HepG2 (cell line): ENCODE results near the gene MAP3K2. TPM values are rescaled to one million over a fixed set of nuclear protein-coding genes. Genes with fewer than 3 reads are reported as not detected.

Experiments used
- ADNP ChIP-seq: sonication (generic); formaldehyde crosslinking; IDR thresholded peaks from 2 replicates; pipeline ENCODE4 v1.4.0; 2020; ENCODE audit warnings: missing genetic modification reagents
- CEBPG ChIP-seq: IDR thresholded peaks from 2 replicates; pipeline ENCODE4 v1.6.1; 2016
- CHD4 ChIP-seq: fragments of 200-600 bp; sonication (generic); IDR thresholded peaks from 2 replicates; pipeline ENCODE4 v1.7.0; 2017; ENCODE audit warnings: mild to moderate bottlenecking, low read length, borderline replicate concordance
- EP300 ChIP-seq, 3 experiments: sonication (generic) in 1 of 3; formaldehyde crosslinking in 1 of 3; IDR thresholded peaks; 2 replicates each; pipeline versions ENCODE4 v1.5.1 to v1.6.1; 2011 to 2020; ENCODE audit warnings: low read depth in 2 of 3, low read length in 2 of 3, borderline replicate concordance in 1 of 3, improper control_type of control experiment in 1 of 3, mild to moderate bottlenecking in 1 of 3, missing genetic modification reagents in 1 of 3, moderate library complexity in 1 of 3
- FOXC1 ChIP-seq: sonication (generic); formaldehyde crosslinking; IDR thresholded peaks from 2 replicates; pipeline ENCODE4 v1.8.0; 2022; ENCODE audit warnings: mild to moderate bottlenecking, missing genetic modification reagents, borderline replicate concordance
- FOXK1 ChIP-seq: sonication (generic); formaldehyde crosslinking; IDR thresholded peaks from 2 replicates; pipeline ENCODE4 v1.4.0; 2020; ENCODE audit warnings: low read depth, missing genetic modification reagents, borderline replicate concordance
- HOXA3 ChIP-seq: sonication (generic); formaldehyde crosslinking; IDR thresholded peaks from 2 replicates; pipeline ENCODE4 v1.5.0; 2020; ENCODE audit warnings: missing genetic modification reagents
- MIER2 ChIP-seq: IDR thresholded peaks from 2 replicates; pipeline ENCODE4 v1.6.1; 2016; ENCODE audit warnings: missing biosample characterization, missing genetic modification reagents
- MYNN ChIP-seq: sonication (generic); formaldehyde crosslinking; IDR thresholded peaks from 2 replicates; pipeline ENCODE4 v1.4.0; 2020; ENCODE audit warnings: mild to moderate bottlenecking, low read depth, missing genetic modification reagents
- NR2F2 ChIP-seq: IDR thresholded peaks from 2 replicates; pipeline ENCODE4 v1.6.1; 2012; ENCODE audit warnings: low read depth, inconsistent platforms, borderline replicate concordance
- PITX1 ChIP-seq: sonication (generic); formaldehyde crosslinking; IDR thresholded peaks from 2 replicates; pipeline ENCODE4 v1.5.1; 2020; ENCODE audit warnings: mild to moderate bottlenecking, missing genetic modification reagents
- POLR2AphosphoS2 ChIP-seq: IDR thresholded peaks from 2 replicates; pipeline ENCODE4 v1.6.1; 2011; ENCODE audit warnings: low read depth, low read length, improper control_type of control experiment
- PRPF4 ChIP-seq: fragments of 200-400 bp; formaldehyde crosslinking; IDR thresholded peaks from 2 replicates; pipeline ENCODE4 v1.6.1; 2016; ENCODE audit warnings: low read length, low read depth; ENCODE audit not compliant: poor library complexity, severe bottlenecking
- REL ChIP-seq: sonication (generic); formaldehyde crosslinking; conservative IDR thresholded peaks from 2 replicates; pipeline ENCODE4 v1.8.0; 2022; ENCODE audit warnings: mild to moderate bottlenecking, missing genetic modification reagents, moderate library complexity
- RELA ChIP-seq: sonication (generic); formaldehyde crosslinking; IDR thresholded peaks from 2 replicates; pipeline ENCODE4 v1.4.0; 2020; ENCODE audit warnings: missing genetic modification reagents
- SSRP1 ChIP-seq: IDR thresholded peaks from 2 replicates; pipeline ENCODE4 v1.6.1; 2016; ENCODE audit warnings: control low read depth
- STAG1 ChIP-seq: sonication (generic); formaldehyde crosslinking; IDR thresholded peaks from 2 replicates; pipeline ENCODE4 v1.4.0; 2020; ENCODE audit warnings: missing genetic modification reagents
- YY1 ChIP-seq: IDR thresholded peaks from 2 replicates; pipeline ENCODE4 v1.6.1; 2011; ENCODE audit warnings: low read length, low read depth, moderate library complexity, mild to moderate bottlenecking; ENCODE audit not compliant: insufficient read depth, insufficient replicate concordance
- ZFYVE20 ChIP-seq: sonication (generic); formaldehyde crosslinking; IDR thresholded peaks from 2 replicates; pipeline ENCODE4 v1.8.0; 2023; ENCODE audit warnings: low read depth, mild to moderate bottlenecking, moderate library complexity, missing genetic modification reagents, borderline replicate concordance
- ZNF205 ChIP-seq: IDR thresholded peaks from 2 replicates; pipeline ENCODE4 v1.6.1; 2018; ENCODE audit warnings: missing biosample characterization, missing genetic modification reagents
- ZNF337 ChIP-seq: sonication (generic); formaldehyde crosslinking; IDR thresholded peaks from 2 replicates; pipeline ENCODE4 v1.5.1; 2020; ENCODE audit warnings: missing genetic modification reagents, low read depth, mild to moderate bottlenecking, borderline replicate concordance
- ZNF570 ChIP-seq: sonication (generic); formaldehyde crosslinking; IDR thresholded peaks from 2 replicates; pipeline ENCODE4 v1.4.0; 2020; ENCODE audit warnings: mild to moderate bottlenecking, missing genetic modification reagents, borderline replicate concordance
- ZNF766 ChIP-seq: sonication (generic); formaldehyde crosslinking; IDR thresholded peaks from 2 replicates; pipeline ENCODE4 v1.5.0; 2020; ENCODE audit warnings: missing genetic modification reagents, borderline replicate concordance
- polyA plus RNA-seq, 8 experiments: library from polyadenylated mRNA; depleted of rRNA in 3 of 8; stranded (reverse) in 7 of 8; unstranded in 1 of 8; fragments of >200 nt; fragmentation: Illumina TruSeq in 4 of 8; extraction: Trizol in 4 of 8; gene quantifications; 2 replicates each; pipeline versions ENCODE4 v1.2.1 to v1.2.3, GENCODE V29; 2011 to 2016; ENCODE audit warnings: low read depth in 4 of 8, missing spikeins in 1 of 8, mixed read lengths in 1 of 8; ENCODE audit not compliant: insufficient read depth in 1 of 8
- total RNA-seq, 5 experiments: library from RNA; depleted of rRNA; stranded (reverse); fragments of >200 nt; fragmentation: Illumina TruSeq; extraction: Trizol; gene quantifications; 2 replicates each; pipeline ENCODE4 v1.2.3, GENCODE V29; 2016; ENCODE audit warnings: low read depth in 1 of 5
- TF ChIP-seq, protein P1 (sequence below): sonication (generic); formaldehyde crosslinking; IDR thresholded peaks from 2 replicates; pipeline ENCODE4 v1.9.0; 2021; ENCODE audit warnings: mild to moderate bottlenecking, missing genetic modification reagents

Gene MAP3K2
- total and polyA plus RNA-seq, 2 of the 13 experiments (the other 11 are each of a cell fraction or from before 2014, with no cell fraction given) = 12.2 to 37.2 TPM

DNA sequence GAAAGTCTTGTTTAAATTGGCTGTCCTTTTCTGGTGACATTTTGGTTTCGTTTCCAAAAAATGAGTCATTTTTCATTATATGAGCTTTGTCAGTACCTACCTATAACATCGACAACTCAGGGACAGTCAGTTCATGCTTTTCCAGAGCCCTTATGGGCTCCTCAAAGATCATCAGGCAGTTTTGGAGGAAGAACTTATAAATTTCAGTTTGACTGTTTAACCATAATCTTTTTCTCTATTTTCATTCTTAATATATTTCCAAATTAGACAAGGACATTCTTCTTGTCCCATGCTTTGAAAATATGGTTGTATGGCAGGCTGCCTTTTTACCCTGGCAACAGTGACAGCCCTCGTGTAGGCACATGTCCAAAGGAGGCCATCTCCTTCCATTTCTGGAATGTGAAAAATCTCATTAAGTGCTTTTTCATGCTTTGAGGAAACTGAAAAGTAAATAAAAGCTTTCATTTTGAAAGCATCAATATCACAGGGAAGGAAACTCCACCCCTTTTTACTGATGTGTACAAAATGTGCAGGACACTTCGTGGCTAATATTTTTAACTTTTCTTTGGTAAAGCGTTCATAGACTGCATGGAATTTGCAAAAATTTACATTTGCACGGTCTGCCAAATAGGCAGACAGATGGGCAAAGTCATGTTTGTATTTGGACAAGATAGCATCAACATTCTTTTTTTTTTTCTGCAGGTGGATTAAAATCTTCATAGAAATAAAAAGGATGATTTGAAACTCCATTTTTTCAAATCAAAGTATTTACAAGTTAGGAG lies 23.3 kb upstream of the MAP3K2 start (continued):
- TF ChIP-seq, protein P1, sequence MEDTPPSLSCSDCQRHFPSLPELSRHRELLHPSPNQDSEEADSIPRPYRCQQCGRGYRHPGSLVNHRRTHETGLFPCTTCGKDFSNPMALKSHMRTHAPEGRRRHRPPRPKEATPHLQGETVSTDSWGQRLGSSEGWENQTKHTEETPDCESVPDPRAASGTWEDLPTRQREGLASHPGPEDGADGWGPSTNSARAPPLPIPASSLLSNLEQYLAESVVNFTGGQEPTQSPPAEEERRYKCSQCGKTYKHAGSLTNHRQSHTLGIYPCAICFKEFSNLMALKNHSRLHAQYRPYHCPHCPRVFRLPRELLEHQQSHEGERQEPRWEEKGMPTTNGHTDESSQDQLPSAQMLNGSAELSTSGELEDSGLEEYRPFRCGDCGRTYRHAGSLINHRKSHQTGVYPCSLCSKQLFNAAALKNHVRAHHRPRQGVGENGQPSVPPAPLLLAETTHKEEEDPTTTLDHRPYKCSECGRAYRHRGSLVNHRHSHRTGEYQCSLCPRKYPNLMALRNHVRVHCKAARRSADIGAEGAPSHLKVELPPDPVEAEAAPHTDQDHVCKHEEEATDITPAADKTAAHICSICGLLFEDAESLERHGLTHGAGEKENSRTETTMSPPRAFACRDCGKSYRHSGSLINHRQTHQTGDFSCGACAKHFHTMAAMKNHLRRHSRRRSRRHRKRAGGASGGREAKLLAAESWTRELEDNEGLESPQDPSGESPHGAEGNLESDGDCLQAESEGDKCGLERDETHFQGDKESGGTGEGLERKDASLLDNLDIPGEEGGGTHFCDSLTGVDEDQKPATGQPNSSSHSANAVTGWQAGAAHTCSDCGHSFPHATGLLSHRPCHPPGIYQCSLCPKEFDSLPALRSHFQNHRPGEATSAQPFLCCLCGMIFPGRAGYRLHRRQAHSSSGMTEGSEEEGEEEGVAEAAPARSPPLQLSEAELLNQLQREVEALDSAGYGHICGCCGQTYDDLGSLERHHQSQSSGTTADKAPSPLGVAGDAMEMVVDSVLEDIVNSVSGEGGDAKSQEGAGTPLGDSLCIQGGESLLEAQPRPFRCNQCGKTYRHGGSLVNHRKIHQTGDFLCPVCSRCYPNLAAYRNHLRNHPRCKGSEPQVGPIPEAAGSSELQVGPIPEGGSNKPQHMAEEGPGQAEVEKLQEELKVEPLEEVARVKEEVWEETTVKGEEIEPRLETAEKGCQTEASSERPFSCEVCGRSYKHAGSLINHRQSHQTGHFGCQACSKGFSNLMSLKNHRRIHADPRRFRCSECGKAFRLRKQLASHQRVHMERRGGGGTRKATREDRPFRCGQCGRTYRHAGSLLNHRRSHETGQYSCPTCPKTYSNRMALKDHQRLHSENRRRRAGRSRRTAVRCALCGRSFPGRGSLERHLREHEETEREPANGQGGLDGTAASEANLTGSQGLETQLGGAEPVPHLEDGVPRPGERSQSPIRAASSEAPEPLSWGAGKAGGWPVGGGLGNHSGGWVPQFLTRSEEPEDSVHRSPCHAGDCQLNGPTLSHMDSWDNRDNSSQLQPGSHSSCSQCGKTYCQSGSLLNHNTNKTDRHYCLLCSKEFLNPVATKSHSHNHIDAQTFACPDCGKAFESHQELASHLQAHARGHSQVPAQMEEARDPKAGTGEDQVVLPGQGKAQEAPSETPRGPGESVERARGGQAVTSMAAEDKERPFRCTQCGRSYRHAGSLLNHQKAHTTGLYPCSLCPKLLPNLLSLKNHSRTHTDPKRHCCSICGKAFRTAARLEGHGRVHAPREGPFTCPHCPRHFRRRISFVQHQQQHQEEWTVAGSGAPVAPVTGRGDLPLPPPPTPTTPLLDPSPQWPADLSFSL (CRISPR knock-in tag) = no peak
- TF ChIP-seq ADNP (no peak), REL (no peak), NR2F2 (no peak), ZFYVE20 (no peak), ZNF205 (CRISPR knock-in tag) (no peak), FOXK1 (no peak), MIER2 (CRISPR knock-in tag) (no peak), YY1 (no peak), PRPF4 (no peak), STAG1 (CRISPR knock-in tag) (no peak), FOXC1 (CRISPR knock-in tag) (no peak), ZNF337 (CRISPR knock-in tag) (no peak), HOXA3 (CRISPR knock-in tag) (no peak), POLR2AphosphoS2 (no peak), PITX1 (no peak), MYNN (CRISPR knock-in tag) (no peak), CHD4 (peak; percentile 71; the same call in 1 of the 2 replicates), CEBPG (CRISPR knock-in tag) (no peak), ZNF766 (CRISPR knock-in tag) (no peak), RELA (CRISPR knock-in tag) (no peak), SSRP1 (no peak), ZNF570 (CRISPR knock-in tag) (no peak), EP300 (IDR thresholded peaks at IDR 0.05; ENCODE audit: low read depth in 2 of 2, low read length in 2 of 2) (0 out of 4 replicates have a peak, but pooled peaks of 1 of the 2 experiments have one; percentile 48), EP300 (CRISPR knock-in tag; IDR thresholded peaks at IDR 0.05; ENCODE audit: borderline replicate concordance) (no peak)
